Neural progenitor cell (in vitro differentiated cells): ENCODE results near the gene AOX1. TPM values are rescaled to one million over a fixed set of nuclear protein-coding genes. Genes with fewer than 3 reads are reported as not detected.
"Not testable (repeated sequence)": the region's sequence is repeated elsewhere in the genome, so short reads cannot be mapped to it uniquely, and the experiment has no call there.

Experiments used
- DNase-seq: peaks from one replicate; pipeline ENCODE4 v3.0.0-alpha.2; 2016; ENCODE audit warnings: low spot score
- H2AFZ ChIP-seq: fragments of 200-600 bp; sonication (generic); replicated peaks from 2 replicates; pipeline ENCODE4 v1.6.1; 2016; ENCODE audit warnings: antibody characterized with exemption
- H3F3A ChIP-seq: fragments of 200-600 bp; sonication (generic); 2 replicates; pipeline ENCODE4 v1.6.1; 2016; ENCODE audit warnings: antibody characterized with exemption, low read depth
- H3K27ac ChIP-seq: fragments of 200-600 bp; sonication (generic); 2 replicates; pipeline ENCODE4 v1.5.1; 2016; ENCODE audit warnings: mild to moderate bottlenecking
- H3K27me3 ChIP-seq: fragments of 200-600 bp; sonication (generic); 2 replicates; pipeline ENCODE4 v1.6.1; 2016; ENCODE audit warnings: mild to moderate bottlenecking, moderate library complexity
- H3K36me3 ChIP-seq: fragments of 200-600 bp; sonication (generic); 2 replicates; pipeline ENCODE4 v1.5.1; 2016
- H3K4me1 ChIP-seq: fragments of 200-600 bp; sonication (generic); 2 replicates; pipeline ENCODE4 v1.6.1; 2016; ENCODE audit warnings: mixed run types
- H3K4me2 ChIP-seq: fragments of 200-600 bp; sonication (generic); 2 replicates; pipeline ENCODE4 v1.6.1; 2016
- H3K4me3 ChIP-seq: fragments of 200-600 bp; sonication (generic); 2 replicates; pipeline ENCODE4 v1.5.1; 2016
- H3K79me2 ChIP-seq: fragments of 200-600 bp; sonication (generic); 2 replicates; pipeline ENCODE4 v1.6.1; 2016; ENCODE audit warnings: low read depth
- H3K9ac ChIP-seq: fragments of 200-600 bp; sonication (generic); 2 replicates; pipeline ENCODE4 v1.6.1; 2016
- H3K9me3 ChIP-seq: fragments of 200-600 bp; sonication (generic); 2 replicates; pipeline ENCODE4 v1.5.1; 2016; ENCODE audit warnings: low read depth
- H4K20me1 ChIP-seq: fragments of 200-600 bp; sonication (generic); 2 replicates; pipeline ENCODE4 v1.6.1; 2016; ENCODE audit warnings: low read depth
- H3K27ac Mint-ChIP-seq: 3 replicates; pipeline ENCODE4 v1.8.0; 2021; ENCODE audit warnings: mixed read lengths
- H3K27me3 Mint-ChIP-seq: 2 replicates; pipeline ENCODE4 v1.8.0; 2022; ENCODE audit warnings: low read depth, mild to moderate bottlenecking, inconsistent platforms, moderate library complexity, mixed read lengths; ENCODE audit not compliant: insufficient read depth
- H3K36me3 Mint-ChIP-seq: 3 replicates; pipeline ENCODE4 v1.8.0; 2021; ENCODE audit warnings: mixed read lengths
- H3K4me1 Mint-ChIP-seq: 3 replicates; pipeline ENCODE4 v1.8.0; 2021; ENCODE audit warnings: mixed read lengths
- H3K4me3 Mint-ChIP-seq: 3 replicates; pipeline ENCODE4 v1.8.0; 2021; ENCODE audit warnings: mild to moderate bottlenecking, moderate library complexity, mixed read lengths
- H3K9me3 Mint-ChIP-seq: 3 replicates; pipeline ENCODE4 v1.8.0; 2020; ENCODE audit warnings: mixed read lengths
- EZH2 ChIP-seq: fragments of 200-600 bp; sonication (generic); IDR thresholded peaks from 2 replicates; pipeline ENCODE4 v1.6.1; 2017; ENCODE audit warnings: antibody characterized with exemption, mild to moderate bottlenecking, moderate library complexity
- EZH2phosphoT487 ChIP-seq: fragments of 200-600 bp; sonication (generic); IDR thresholded peaks from 2 replicates; pipeline ENCODE4 v1.6.1; 2017; ENCODE audit warnings: antibody characterized with exemption
- total RNA-seq: library from RNA; depleted of rRNA; stranded (reverse); fragments of >200 nt; gene quantifications from 2 replicates; pipeline ENCODE4 v1.2.3, GENCODE V29; 2015; ENCODE audit warnings: low replicate concordance
- TF ChIP-seq, protein P1 (sequence below): fragments of 200-600 bp; sonication (generic); IDR thresholded peaks from 2 replicates; pipeline ENCODE4 v1.5.1; 2017; ENCODE audit warnings: antibody characterized with exemption, mild to moderate bottlenecking

The AOX1 gene
- total RNA-seq, 1 donor from 2014 or later, result 6.2 TPM

DNA sequence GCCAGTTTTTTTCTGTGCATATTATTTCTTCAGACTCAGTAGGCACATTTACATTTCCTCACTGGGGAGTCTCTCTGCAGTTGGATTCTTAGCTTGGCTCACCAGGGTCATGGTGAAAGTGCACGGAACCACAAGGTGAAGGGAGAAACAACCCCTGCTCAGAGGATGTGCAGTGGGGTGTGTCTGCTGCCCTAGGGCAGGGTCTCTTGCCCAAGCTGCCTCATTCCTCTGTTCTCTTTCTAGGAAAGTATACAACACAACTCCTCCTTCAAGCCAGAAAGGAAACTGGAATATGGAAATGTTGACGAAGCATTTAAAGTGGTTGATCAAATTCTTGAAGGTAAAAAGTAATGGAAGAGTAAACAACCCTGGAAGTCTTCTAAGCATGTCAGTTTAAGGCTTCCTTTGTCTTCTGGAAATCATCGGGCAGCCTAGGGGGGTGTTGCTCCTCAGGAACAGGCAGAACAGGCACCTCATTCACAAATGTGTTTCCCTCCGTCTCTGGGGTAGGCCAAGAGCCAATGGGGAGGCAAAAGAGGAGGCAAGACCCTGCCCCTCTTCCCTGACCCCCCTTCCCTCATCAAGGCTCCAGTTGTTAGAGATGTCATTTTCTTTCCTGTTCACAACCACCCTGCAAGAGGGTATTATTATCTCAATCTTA is 41.4 kb downstream of the AOX1 start:
- no peaks in the 10 kb centered on the region for H3K27me3 ChIP-seq
- no peak overlapping the region for H3K4me2 ChIP-seq
- no peak overlapping the region for H2AFZ ChIP-seq
- no peak overlapping the region for H3K4me3 ChIP-seq
- H3F3A ChIP-seq, result no peaks in the 10 kb centered on the region
- H3K79me2 ChIP-seq, result no peaks in the 10 kb centered on the region
- no peak for TF ChIP-seq EZH2phosphoT487
- no peak for TF ChIP-seq EZH2
- TF ChIP-seq, protein P1, sequence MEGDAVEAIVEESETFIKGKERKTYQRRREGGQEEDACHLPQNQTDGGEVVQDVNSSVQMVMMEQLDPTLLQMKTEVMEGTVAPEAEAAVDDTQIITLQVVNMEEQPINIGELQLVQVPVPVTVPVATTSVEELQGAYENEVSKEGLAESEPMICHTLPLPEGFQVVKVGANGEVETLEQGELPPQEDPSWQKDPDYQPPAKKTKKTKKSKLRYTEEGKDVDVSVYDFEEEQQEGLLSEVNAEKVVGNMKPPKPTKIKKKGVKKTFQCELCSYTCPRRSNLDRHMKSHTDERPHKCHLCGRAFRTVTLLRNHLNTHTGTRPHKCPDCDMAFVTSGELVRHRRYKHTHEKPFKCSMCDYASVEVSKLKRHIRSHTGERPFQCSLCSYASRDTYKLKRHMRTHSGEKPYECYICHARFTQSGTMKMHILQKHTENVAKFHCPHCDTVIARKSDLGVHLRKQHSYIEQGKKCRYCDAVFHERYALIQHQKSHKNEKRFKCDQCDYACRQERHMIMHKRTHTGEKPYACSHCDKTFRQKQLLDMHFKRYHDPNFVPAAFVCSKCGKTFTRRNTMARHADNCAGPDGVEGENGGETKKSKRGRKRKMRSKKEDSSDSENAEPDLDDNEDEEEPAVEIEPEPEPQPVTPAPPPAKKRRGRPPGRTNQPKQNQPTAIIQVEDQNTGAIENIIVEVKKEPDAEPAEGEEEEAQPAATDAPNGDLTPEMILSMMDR, result no peak
- H3K9me3 ChIP-seq, result no peaks in the 10 kb centered on the region
- no peaks in the 10 kb centered on the region for H4K20me1 ChIP-seq
- Mint-ChIP-seq H3K36me3 (no peaks in the 10 kb centered on the region), H3K4me1 (peaks cover 25% of the 10 kb centered on the region), H3K9me3 (no peaks in the 10 kb centered on the region), H3K27ac (no peak overlapping the region), H3K27me3 (peaks cover 2% of the 10 kb centered on the region), H3K4me3 (no peak overlapping the region)
- DNase-seq, result no peak
- H3K9ac ChIP-seq, result no peak overlapping the region
- no peak overlapping the region for H3K27ac ChIP-seq
- H3K36me3 ChIP-seq, result no peaks in the 10 kb centered on the region
- peaks cover 20% of the 10 kb centered on the region for H3K4me1 ChIP-seq

DNA sequence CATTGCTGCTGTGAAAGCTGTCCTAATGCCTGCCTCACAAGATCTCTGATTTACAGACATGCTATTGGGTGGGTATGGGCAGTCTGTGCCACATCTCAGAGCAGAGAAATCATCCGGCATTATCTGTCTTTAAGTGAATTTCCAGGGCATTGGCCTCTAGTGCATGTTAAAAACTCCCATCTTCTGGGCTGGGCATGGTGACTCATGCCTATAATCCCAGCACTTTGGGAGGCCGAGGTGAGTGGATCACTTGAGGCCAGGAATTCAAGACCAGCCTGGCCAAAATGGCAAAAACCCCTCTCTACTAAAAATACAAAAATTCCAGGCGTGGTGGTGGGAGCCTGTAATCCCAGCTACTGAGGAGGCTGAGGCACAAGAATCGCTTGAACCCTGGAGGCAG is 42.6 kb downstream of the AOX1 start:
- H3F3A ChIP-seq, H3K9me3 ChIP-seq, H3K4me2 ChIP-seq, H3K79me2 ChIP-seq, H3K4me3 ChIP-seq, H3K27ac ChIP-seq, DNase-seq, H3K27me3 Mint-ChIP-seq, H3K9ac ChIP-seq, H3K27me3 ChIP-seq, H3K9me3 Mint-ChIP-seq, H2AFZ ChIP-seq, H3K36me3 Mint-ChIP-seq, H3K27ac Mint-ChIP-seq, H4K20me1 ChIP-seq, H3K36me3 ChIP-seq, H3K4me3 Mint-ChIP-seq: not testable (repeated sequence)
- peaks cover 25% of the 10 kb centered on the region for H3K4me1 Mint-ChIP-seq
- H3K4me1 ChIP-seq, result peaks cover 20% of the 10 kb centered on the region

DNA sequence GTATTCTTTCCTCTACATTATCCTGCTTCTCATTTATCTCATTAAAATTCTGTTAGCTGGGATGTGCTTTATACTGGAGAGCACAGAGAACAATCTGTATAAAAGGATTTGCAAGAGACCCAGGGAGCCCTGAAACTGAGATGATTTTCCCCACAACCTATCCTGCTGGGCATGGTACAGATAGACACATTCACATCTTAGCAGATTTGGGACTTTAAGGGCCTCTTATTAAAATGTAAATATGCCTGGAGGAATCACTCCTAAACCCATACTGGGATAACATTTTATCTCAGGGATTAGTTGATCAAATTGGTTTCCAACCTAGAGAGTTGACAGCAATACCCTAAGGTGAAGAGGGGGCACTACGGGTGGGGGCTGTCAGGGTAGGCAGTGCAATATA is 45.5 kb downstream of the AOX1 start:
- Histone ChIP-seq H3F3A (no peaks in the 10 kb centered on the region), H2AFZ (no peak overlapping the region), H3K27me3 (no peaks in the 10 kb centered on the region), H3K4me2 (no peak overlapping the region), H3K36me3 (no peaks in the 10 kb centered on the region), H3K9ac (no peak overlapping the region), H3K79me2 (no peaks in the 10 kb centered on the region), H3K4me3 (no peak overlapping the region), H3K9me3 (no peaks in the 10 kb centered on the region), H4K20me1 (no peaks in the 10 kb centered on the region), H3K4me1 (peaks cover 8% of the 10 kb centered on the region), H3K27ac (no peak overlapping the region)
- Mint-ChIP-seq H3K27me3 (peaks cover 5% of the 10 kb centered on the region), H3K36me3 (no peaks in the 10 kb centered on the region), H3K9me3 (peaks cover 7% of the 10 kb centered on the region), H3K4me1 (peaks cover 14% of the 10 kb centered on the region), H3K4me3 (no peak overlapping the region), H3K27ac (no peak overlapping the region)
- no peak for DNase-seq
- TF ChIP-seq EZH2phosphoT487 (no peak), EZH2 (no peak)
- TF ChIP-seq, protein P1, result no peak

DNA sequence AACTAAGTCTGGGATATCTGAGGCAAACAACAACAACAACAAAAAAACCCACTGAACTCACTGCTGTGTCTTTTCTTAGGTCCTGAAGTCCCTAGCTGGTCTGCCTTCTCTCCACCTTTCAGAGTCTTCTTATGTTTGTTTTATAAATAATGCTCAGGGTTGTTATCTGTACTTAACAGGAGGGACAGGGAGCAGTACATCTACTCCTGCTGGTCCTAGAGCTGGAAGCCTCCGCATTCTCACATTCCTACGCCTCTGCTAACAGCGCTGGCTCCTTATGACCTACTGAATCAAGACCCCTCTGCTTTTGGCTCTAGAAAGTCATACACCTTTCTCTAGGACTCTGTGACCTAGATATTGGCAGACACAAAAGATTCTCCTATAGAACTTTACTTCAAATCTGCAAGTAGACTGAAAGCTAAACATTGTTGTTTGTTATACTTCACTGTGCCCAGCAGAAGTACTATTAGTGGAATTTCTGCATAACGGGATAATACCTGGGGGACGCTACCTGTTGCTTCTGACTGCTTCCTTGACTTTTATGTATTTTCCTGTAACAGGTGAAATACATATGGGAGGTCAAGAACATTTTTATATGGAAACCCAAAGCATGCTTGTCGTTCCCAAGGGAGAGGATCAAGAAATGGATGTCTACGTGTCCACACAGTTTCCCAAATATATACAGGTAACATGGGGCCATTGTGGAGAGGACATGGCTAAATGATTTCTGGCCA is 48.6 kb downstream of the AOX1 start:
- no peak overlapping the region for H3K4me2 ChIP-seq
- TF ChIP-seq EZH2phosphoT487, result no peak
- TF ChIP-seq, protein P1, result no peak
- TF ChIP-seq EZH2, result no peak
- Mint-ChIP-seq H3K9me3 (peaks cover 7% of the 10 kb centered on the region), H3K4me3 (no peak overlapping the region), H3K36me3 (no peaks in the 10 kb centered on the region), H3K27me3 (peaks cover 5% of the 10 kb centered on the region), H3K4me1 (peaks cover 9% of the 10 kb centered on the region), H3K27ac (no peak overlapping the region)
- no peaks in the 10 kb centered on the region for H3K9me3 ChIP-seq
- H3K4me3 ChIP-seq, result no peak overlapping the region
- peaks cover 8% of the 10 kb centered on the region for H3K4me1 ChIP-seq
- H4K20me1 ChIP-seq, result no peaks in the 10 kb centered on the region
- no peak overlapping the region for H2AFZ ChIP-seq
- no peaks in the 10 kb centered on the region for H3K79me2 ChIP-seq
- H3K27ac ChIP-seq, result no peak overlapping the region
- H3K27me3 ChIP-seq, result no peaks in the 10 kb centered on the region
- DNase-seq, result no peak
- H3F3A ChIP-seq, result peaks cover 7% of the 10 kb centered on the region
- no peak overlapping the region for H3K9ac ChIP-seq
- H3K36me3 ChIP-seq, result no peaks in the 10 kb centered on the region
